ENCODE results near the gene GPR4. TPM values are rescaled to one million over a fixed set of nuclear protein-coding genes. Genes with fewer than 3 reads are reported as not detected.

The GPR4 gene
- polyA plus RNA-seq, 1 donor from 2014 or later: not detected

DNA sequence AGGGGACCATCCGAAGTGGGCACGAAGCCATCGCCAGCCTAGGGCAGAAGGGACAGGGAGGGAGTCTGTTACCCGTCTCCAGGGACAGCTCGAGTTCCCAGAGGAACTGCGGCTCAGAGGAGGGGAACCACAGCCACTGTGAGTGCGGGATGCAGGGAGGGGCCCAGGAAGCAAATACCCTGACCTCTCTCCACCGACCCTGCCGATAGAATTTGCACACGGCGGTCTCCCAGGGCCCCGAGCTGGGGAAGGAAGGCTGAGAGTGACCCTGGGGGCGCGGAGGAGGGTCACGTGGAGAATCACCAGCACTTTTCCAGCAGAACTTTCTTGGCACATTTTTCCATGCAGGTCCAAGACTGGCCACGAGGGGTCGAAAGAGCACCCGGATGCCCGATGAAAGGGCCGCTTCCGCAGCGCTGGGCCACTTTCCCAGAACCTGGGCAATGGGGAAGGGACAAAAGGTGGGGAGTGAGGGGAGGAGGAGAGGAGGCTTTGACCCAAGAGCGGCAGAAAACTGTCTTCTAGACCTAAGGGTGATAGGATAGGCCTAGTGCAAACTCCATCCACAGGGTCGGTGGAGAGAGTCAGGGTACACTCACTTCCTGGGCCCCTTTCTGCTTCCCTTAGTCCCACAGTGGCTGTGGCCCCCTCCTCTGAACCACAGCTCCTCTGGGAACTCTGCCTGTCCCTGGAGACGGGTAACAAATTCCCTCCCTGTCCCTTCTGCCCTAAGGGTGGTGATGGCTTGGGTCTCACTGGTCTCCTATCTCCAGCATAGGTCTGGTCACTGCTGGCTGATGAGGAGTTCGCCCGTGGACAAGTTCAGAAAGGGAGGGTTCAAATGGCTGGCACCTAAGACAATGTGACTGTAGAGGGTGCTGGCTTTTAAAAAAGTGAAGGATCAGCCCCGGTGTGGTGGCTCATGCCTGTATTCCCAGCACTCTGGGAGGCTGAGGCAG, 5.3 kb upstream of the GPR4 start:
- peaks cover 0 to 6% (median 5%) of the 10 kb centered on the region in 3 donors for H3K4me1 Mint-ChIP-seq

DNA sequence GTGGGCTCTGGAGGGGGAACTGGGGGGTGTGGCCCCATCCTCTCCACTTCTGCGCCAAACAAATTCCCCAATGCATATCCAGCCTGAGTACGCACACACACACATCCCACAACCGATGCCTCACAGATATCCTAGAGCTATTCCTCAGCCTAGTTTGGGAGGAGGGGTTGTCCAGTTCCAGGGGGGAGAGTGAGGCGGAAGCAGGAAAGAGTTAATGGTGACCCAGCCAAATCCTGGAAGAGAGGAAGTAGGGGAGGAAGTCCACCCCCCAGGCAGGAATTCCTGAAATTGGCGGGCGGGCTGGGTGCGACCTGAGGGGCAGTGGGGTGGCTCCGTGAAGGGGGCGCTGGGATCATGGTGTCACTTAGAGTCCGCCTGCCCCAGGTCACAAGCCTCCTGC, 897 bp downstream of the GPR4 start:
- H3K4me1 Mint-ChIP-seq: peaks cover 14 to 24% (median 17%) of the 10 kb centered on the region in 3 donors
- peak overlapping the region in 2 of 3 donors; percentile 63 to 65 for H3K27ac Mint-ChIP-seq
- no peaks in the 10 kb centered on the region for H3K36me3 Mint-ChIP-seq
- peaks cover 60% of the 10 kb centered on the region for H3K27me3 Mint-ChIP-seq
- H3K4me3 Mint-ChIP-seq: no peak overlapping the region
- H3K9me3 Mint-ChIP-seq: peaks cover 0 to 2% (median 0%) of the 10 kb centered on the region in 3 donors

More for the DNA sequence above, 5.3 kb upstream of the GPR4 start:
- Mint-ChIP-seq H3K9me3 (peaks cover 1 to 10% (median 3%) of the 10 kb centered on the region in 3 donors), H3K27ac (peak overlapping the region in 2 of 3 donors; percentile 56 to 73), H3K27me3 (peaks cover 12% of the 10 kb centered on the region), H3K4me3 (peak overlapping the region in 2 of 4 donors; percentile 47 to 89), H3K36me3 (peaks cover 13% of the 10 kb centered on the region)

DNA sequence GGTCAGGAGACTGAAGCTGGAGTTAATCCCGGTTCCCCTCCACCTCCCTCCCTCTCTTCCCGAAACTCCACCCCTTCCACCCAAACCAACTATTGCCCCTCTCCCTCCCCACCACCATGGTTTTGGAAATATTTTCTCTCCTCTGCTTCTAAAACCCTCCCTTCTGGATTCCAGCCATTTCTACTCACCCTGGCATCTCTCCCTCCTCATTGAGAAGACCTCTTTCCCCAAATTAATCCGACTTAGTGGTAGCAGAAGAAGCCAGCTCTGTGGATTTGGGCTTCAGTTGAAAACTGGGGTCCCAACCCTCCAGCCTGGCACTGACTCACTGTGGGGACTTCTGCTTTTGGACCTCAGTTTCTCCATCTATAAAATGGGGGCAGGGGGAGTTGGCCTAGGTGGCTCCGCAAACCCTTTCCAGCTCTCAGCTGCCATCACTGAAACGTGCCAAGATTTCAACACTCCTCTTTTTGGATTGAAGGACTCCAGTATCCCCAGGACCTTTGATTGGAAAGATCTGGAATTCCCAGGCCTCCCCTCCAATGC, 1.6 kb downstream of the GPR4 start:
- Mint-ChIP-seq H3K27me3 (peaks cover 63% of the 10 kb centered on the region), H3K4me3 (peak overlapping the region in 3 of 4 donors; percentile 32 to 77 (median 65)), H3K27ac (peak overlapping the region in 1 of 3 donors; percentile 63), H3K9me3 (peaks cover 0 to 2% (median 0%) of the 10 kb centered on the region in 3 donors), H3K4me1 (peaks cover 14 to 24% (median 17%) of the 10 kb centered on the region in 3 donors), H3K36me3 (no peaks in the 10 kb centered on the region)

DNA sequence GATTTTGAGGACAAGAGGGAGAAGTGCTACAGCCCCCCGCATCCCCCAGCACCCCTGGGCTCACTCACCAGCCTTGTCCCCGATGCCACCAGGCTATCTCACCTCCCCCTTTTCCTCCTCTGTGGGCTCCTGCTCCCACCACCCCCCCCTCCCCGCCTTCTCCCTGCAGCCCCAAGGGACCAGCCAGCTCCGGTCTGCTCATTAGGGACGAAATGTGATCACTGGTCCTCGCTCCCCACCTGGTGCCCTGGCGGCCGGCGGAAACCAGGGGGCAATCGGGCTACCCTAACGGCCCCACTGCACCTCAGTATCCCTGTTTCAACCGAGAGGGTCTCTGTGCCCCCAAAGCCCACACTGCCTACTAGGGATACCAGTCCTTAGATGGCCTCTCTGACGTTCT, 2.7 kb downstream of the GPR4 start:
- H3K36me3 Mint-ChIP-seq: no peaks in the 10 kb centered on the region
- peak overlapping the region in 1 of 4 donors; percentile 0 for H3K4me3 Mint-ChIP-seq
- peaks cover 67% of the 10 kb centered on the region for H3K27me3 Mint-ChIP-seq
- peaks cover 0 to 2% (median 0%) of the 10 kb centered on the region in 3 donors for H3K9me3 Mint-ChIP-seq
- peak overlapping the region in 1 of 3 donors; percentile 23 for H3K27ac Mint-ChIP-seq
- H3K4me1 Mint-ChIP-seq: peaks cover 14 to 24% (median 17%) of the 10 kb centered on the region in 3 donors

DNA sequence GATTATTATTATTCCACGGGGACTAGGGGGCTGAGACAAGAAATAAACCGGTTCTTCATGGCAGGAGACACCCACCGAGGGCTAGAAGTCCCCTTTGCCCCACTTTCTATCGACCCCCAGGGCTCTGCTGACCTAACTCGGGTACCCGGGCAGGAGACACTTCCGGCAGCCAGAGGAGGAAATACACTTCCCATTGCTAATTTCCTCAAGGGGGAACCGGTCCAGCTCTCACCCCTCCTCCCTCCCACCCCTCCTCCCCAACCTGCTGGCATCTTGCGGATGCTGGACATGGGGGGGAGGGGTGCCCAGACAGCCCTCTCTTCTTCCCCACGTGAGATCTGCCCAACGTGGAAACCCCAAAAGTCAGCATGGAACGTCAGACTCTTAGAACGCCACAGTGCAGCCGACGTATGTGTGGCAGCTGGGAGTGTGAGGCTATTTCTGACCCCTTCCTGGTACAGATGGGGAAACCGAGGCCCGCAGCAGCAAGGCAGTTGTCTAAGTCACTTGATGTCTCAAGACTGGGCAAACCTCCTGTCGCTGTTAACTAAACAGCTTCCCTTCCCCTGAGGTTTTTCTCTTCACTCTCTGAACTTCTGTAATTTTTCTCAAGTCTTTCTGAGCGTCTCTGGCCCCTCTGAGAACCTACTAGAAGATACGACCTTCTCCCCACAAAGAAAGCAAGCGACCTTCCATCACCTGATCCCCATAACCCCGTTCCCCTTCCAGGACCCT, 3.6 kb downstream of the GPR4 start:
- Mint-ChIP-seq H3K4me1 (peaks cover 14 to 24% (median 17%) of the 10 kb centered on the region in 3 donors), H3K4me3 (peak overlapping the region in 3 of 4 donors; percentile 8 to 77 (median 71)), H3K27ac (peak overlapping the region; percentile 2 to 67 (median 33))

DNA sequence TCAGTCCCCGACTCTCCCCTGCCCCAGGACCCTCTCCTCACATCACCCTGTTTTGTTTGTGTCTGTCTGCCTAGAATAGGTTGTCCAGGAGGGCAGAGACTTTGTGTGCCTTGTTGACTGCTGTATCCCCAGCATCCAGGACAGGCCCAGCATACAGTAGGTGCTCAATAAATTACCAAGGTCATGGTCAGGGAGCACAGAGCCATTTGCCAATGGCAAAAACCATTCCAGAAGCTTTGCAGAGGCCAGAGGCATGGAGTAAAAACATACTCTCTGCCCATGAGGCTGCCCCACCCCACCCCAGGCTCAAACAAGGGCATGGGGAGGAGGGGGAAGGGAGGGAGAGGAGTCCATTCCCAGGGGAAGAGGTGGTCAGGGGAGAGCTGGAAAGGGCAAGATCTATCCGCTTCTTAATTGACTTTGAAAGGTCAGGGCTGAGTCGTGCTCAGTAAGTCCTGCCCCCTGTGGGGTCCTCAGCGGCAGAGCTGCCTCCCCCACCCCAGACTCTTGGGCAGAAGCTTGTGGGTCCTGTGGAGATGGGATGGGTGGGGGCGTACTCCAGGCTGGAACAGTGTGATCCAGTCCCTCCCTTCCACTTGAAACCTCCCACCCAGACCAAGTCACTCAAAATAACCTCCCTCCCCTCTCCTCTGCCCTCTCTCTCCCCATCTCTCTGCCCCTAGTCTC, 4.4 kb downstream of the GPR4 start:
- peaks cover 59% of the 10 kb centered on the region for H3K27me3 Mint-ChIP-seq
- no peaks in the 10 kb centered on the region for H3K36me3 Mint-ChIP-seq
- H3K27ac Mint-ChIP-seq: peak overlapping the region in 1 of 3 donors; percentile 67
- peaks cover 0 to 2% (median 0%) of the 10 kb centered on the region in 3 donors for H3K9me3 Mint-ChIP-seq
- H3K4me1 Mint-ChIP-seq: peaks cover 13 to 24% (median 17%) of the 10 kb centered on the region in 3 donors
- H3K4me3 Mint-ChIP-seq: peak overlapping the region in 1 of 4 donors; percentile 23

More for the DNA sequence above, 3.6 kb downstream of the GPR4 start:
- peaks cover 66% of the 10 kb centered on the region for H3K27me3 Mint-ChIP-seq
- H3K36me3 Mint-ChIP-seq: no peaks in the 10 kb centered on the region
- peaks cover 0 to 2% (median 0%) of the 10 kb centered on the region in 3 donors for H3K9me3 Mint-ChIP-seq

DNA sequence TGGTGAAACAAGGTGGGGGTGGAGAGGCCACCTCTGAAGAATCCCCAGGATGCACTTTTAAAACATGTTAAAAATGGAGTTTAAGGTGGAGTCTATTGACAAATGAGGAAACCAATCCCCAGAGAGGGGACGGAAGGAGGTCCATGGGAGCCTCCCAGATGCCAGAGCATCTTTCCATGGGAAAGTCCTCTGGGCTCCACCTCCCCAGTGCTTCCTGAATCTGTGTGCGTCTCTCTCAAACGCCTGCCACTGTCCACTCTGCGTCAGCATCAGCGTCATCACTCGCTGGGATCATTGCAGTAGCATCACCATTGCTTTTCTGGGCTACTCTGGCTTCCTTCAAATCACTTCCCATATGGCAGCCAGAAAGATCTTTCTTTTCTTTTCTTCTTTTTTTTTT, 6.2 kb downstream of the GPR4 start:
- Mint-ChIP-seq H3K9me3 (no peaks in the 10 kb centered on the region), H3K4me3 (no peak overlapping the region), H3K36me3 (no peaks in the 10 kb centered on the region), H3K4me1 (peaks cover 7 to 19% (median 16%) of the 10 kb centered on the region in 3 donors), H3K27me3 (peaks cover 62% of the 10 kb centered on the region), H3K27ac (no peak overlapping the region)

DNA sequence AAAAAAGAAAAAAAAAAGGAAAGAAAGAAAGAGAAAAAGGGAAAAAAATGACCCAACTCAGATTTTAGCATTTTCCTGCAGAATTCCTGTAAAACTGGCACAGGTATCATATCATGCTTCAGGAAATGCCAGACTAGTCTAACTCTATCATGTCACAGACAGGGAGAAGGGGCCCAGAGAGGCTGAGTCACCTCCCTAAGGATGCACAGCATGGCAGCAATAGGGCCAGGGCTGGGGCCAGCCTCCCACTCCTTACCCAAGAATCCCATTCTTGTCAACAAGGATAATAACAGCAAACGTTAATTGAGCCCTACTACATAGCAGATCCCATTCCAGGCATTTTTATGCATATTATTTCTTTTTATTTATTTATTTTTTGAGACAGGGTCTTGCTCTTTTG, 8.5 kb downstream of the GPR4 start:
- Mint-ChIP-seq H3K27me3 (peaks cover 61% of the 10 kb centered on the region), H3K4me3 (no peak overlapping the region), H3K9me3 (no peaks in the 10 kb centered on the region), H3K4me1 (peaks cover 2 to 8% (median 2%) of the 10 kb centered on the region in 3 donors), H3K27ac (no peak overlapping the region), H3K36me3 (no peaks in the 10 kb centered on the region)

DNA sequence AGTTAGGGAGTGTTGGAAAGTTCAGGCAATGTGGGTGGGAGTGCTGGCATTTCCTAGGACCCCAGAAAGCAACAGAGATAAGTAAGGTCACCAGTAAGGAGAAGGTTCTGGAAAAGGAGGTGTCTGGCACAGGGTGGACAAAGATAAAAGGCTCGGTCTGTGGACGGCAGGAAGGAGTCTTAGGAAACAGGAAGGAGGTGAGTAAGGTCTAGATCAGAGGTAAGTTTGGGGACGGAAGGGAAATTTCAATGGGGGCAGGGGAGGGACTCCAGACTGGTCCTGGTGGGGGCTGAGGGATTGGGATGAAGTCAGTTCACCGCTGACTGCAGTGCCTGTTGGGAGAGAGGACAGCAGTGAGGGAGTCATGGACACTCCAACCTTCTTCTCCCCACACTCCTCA, 9.6 kb downstream of the GPR4 start:
- H3K4me1 Mint-ChIP-seq: peaks cover 0 to 3% (median 0%) of the 10 kb centered on the region in 3 donors
- H3K27ac Mint-ChIP-seq: no peak overlapping the region
- no peaks in the 10 kb centered on the region for H3K36me3 Mint-ChIP-seq
- no peak overlapping the region for H3K4me3 Mint-ChIP-seq
- peaks cover 54% of the 10 kb centered on the region for H3K27me3 Mint-ChIP-seq
- no peaks in the 10 kb centered on the region for H3K9me3 Mint-ChIP-seq

DNA sequence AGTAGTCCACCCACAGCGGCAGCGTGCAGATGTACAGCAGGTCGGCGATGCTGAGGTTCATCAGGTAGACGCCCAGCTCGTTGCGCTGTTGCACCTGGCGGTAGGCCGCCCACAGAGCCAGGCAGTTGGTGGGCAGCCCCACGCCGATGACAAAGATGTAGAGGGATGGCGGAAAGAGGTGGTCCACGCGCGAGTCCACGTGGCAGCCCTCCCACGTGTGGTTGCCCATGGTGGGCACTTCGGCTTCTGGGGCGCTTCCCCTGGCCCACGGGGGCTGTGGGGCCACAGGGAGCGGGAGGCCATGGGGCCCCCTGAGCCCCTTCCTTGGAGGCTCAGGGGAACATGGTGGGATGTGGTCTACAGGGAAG, 10.4 kb downstream of the GPR4 start:
- Mint-ChIP-seq H3K36me3 (no peaks in the 10 kb centered on the region), H3K4me1 (peaks cover 0 to 2% (median 0%) of the 10 kb centered on the region in 3 donors), H3K27ac (no peak overlapping the region), H3K4me3 (no peak overlapping the region), H3K9me3 (no peaks in the 10 kb centered on the region), H3K27me3 (peaks cover 48% of the 10 kb centered on the region)

DNA sequence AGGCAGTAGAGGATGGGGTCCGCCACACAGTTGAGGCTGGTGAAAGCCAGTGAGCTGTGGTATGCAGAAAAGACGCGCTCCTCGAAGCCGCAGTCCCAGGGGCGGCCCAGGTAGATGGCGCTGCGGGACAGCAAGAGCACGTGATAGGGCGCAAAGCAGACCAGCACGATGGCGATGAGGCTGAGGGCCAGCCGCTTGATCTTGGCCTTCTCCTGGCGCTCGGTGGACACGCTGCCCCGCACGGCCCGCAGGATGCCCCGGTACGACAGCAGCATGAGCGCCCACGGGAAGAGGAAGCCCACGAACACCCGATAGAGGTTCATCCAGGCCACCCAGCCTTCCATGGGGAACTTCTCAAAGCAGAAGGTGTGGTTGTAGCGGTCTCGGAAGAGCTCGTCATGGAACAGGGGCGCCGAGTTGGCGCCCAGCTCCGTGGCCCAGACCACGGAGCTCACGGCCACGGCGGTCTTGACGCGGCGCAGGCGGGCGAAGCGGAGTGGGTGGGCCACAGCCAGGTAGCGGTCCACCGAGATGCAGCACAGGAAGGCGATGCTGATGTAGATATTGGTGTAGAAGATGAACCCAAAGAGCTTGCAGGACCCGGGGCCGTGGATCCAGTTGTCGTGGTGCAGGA, 10.9 kb downstream of the GPR4 start:
- no peaks in the 10 kb centered on the region for H3K36me3 Mint-ChIP-seq
- H3K27me3 Mint-ChIP-seq: peaks cover 43% of the 10 kb centered on the region
- peaks cover 0 to 2% (median 0%) of the 10 kb centered on the region in 3 donors for H3K4me1 Mint-ChIP-seq
- H3K9me3 Mint-ChIP-seq: no peaks in the 10 kb centered on the region
- H3K27ac Mint-ChIP-seq: no peak overlapping the region
- H3K4me3 Mint-ChIP-seq: no peak overlapping the region

DNA sequence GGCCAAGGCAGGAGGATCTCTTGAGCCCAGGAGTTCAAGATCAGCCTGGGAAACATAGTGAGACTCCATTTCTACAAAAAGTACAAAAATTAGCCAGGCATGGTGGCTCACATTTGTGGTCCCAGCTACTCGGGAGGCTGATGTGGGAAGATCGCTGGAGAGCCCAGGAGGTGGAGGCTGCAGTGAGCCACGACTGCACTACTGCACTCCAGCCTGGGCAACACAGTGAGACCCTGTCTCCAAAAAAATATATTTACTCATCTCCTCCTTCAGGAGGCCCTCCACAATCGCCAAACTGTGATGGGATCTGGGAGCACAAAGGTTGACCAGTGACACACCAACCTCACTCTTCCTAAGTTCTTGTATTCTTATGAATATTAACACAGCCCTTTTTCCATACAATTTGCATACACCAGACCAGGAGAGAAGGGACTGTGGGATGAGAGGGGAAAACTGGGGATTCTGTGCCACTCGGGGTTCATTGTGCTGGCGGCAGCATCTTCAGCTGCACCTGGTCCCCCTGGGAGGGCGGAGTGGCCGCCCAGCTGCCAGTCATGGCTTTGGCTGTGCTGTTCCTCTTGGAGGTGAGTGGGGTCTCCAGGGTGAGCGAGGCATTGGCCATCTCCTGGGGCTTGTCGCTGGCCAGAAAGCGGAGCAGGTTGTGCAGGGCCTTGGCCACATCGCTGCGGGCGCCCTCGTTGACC, 11.6 kb downstream of the GPR4 start:
- H3K4me1 Mint-ChIP-seq: peaks cover 0 to 2% (median 0%) of the 10 kb centered on the region in 3 donors
- H3K27ac Mint-ChIP-seq: no peak overlapping the region
- no peaks in the 10 kb centered on the region for H3K9me3 Mint-ChIP-seq
- peak overlapping the region in 1 of 4 donors; percentile 34 for H3K4me3 Mint-ChIP-seq
- no peaks in the 10 kb centered on the region for H3K36me3 Mint-ChIP-seq
- H3K27me3 Mint-ChIP-seq: peaks cover 40% of the 10 kb centered on the region

DNA sequence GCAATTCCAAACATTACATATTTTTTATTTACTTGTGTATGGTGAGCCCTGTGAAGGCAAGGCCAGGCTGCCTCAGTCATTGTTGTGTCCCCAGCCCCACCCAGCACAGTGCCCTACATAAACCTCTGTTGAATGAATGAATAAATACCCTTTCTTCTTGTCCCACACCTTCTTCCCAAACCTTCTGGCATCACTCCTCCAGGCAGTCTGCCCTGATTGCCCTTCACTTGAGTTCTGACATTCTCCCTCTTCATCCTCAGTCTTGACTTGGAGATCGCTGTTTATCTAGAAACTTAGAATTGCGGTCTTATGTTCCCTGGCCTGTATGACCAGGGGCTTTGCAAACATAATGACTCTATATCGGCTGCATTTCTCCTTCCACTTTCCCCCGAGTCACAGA, 12.2 kb downstream of the GPR4 start:
- Mint-ChIP-seq H3K36me3 (no peaks in the 10 kb centered on the region), H3K9me3 (no peaks in the 10 kb centered on the region), H3K4me1 (peaks cover 0 to 2% (median 2%) of the 10 kb centered on the region in 3 donors), H3K27ac (peak overlapping the region in 2 of 3 donors; percentile 4 to 80), H3K4me3 (peak overlapping the region in 1 of 4 donors; percentile 34), H3K27me3 (peaks cover 40% of the 10 kb centered on the region)

Measured in IgD-negative memory B cell (primary cell).